H54 (cell line): ENCODE measurements around the gene ZNF77.
"Not testable (repeated sequence)": the region's sequence is repeated elsewhere in the genome, so short reads cannot be mapped to it uniquely, and the experiment has no call there.

ENCODE experiments used
- DNase-seq: peaks from one replicate; pipeline ENCODE4 v3.0.0; 2011; ENCODE audit warnings: low spot score, mixed read lengths; ENCODE audit not compliant: insufficient read length
- FAIRE-seq: peaks from 3 replicates; lab custom pipeline; 2011; peaks lifted over from hg19 to GRCh38; lab: Jason Lieb, UNC
- POLR2A ChIP-seq: IDR thresholded peaks from 2 replicates; pipeline ENCODE4 v1.6.1; 2011; ENCODE audit warnings: low read depth, mild to moderate bottlenecking, low read length

The ZNF77 gene

DNA sequence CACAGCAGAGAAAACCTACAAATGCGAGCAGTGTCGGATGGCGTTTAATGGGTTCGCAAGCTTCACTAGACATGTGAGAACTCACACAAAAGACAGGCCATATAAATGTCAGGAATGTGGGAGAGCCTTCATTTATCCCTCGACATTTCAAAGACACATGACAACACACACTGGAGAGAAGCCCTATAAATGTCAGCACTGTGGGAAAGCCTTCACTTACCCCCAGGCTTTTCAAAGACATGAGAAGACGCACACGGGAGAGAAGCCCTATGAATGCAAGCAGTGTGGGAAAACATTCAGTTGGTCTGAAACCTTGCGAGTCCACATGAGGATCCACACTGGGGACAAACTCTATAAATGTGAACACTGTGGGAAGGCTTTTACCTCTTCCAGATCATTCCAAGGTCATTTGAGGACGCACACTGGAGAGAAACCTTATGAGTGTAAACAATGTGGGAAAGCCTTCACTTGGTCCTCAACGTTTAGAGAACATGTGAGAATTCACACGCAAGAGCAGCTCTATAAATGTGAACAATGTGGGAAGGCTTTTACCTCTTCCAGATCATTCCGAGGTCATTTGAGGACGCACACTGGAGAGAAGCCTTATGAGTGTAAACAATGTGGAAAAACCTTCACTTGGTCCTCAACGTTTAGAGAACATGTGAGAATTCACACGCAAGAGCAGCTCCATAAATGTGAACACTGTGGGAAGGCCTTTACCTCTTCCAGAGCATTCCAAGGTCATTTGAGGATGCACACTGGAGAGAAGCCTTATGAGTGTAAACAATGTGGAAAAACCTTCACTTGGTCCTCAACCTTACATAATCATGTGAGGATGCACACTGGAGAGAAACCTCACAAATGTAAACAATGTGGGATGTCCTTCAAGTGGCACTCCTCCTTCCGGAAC lies 27.2 kb downstream of the ZNF77 start:
- FAIRE-seq = no peak
- TF ChIP-seq POLR2A = no peak
- no peak for DNase-seq

DNA sequence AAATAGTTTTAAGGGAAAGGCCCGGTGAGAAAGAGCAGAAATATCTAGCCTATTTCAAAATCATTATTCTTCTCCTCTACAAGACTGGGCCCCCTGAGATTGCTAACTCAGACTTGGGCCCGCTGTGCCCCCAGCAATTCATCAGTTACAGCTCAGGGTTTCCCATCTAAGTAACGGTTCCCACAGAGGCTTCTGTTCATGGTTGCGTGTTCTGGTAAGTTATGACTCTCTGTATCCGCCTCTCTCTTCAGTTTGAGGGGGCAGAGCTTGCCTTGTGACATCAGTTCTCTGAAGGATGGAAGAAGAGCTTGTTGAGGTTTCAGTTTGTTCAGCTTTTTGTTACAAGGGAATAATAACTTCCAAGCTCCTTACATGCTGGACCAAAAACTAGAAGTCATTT lies 32.5 kb downstream of the ZNF77 start:
- no peak for TF ChIP-seq POLR2A
- DNase-seq = no peak
- no peak for FAIRE-seq

DNA sequence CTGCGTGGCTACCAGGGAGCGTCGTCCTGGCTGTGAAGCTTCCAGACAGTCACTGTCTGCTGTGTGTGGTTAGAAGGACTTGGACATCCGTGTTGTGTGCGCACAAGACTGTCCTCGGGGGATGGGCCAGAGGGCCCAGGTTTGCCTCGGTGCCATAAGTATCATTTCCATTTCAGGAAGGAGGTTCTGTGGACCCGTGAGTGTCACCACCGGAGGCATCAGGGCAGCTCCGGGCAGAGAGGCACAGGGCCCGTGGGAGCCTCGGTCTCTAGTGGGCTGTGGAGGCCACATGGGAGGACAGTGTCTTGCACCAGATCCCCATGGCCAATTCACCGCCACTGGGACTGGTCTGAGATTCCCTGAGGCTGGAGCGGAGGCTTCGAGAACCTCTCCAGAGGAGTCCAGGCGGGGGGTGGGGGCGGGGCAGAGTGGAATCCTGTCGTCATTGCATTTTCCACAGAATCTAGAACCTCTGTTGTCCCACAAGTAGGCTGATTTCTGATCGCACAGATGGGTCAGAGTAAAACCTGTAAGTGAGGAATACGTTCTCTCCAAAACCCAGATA lies 38.1 kb downstream of the ZNF77 start:
- TF ChIP-seq POLR2A = no peak
- DNase-seq (no peak), FAIRE-seq (no peak)

DNA sequence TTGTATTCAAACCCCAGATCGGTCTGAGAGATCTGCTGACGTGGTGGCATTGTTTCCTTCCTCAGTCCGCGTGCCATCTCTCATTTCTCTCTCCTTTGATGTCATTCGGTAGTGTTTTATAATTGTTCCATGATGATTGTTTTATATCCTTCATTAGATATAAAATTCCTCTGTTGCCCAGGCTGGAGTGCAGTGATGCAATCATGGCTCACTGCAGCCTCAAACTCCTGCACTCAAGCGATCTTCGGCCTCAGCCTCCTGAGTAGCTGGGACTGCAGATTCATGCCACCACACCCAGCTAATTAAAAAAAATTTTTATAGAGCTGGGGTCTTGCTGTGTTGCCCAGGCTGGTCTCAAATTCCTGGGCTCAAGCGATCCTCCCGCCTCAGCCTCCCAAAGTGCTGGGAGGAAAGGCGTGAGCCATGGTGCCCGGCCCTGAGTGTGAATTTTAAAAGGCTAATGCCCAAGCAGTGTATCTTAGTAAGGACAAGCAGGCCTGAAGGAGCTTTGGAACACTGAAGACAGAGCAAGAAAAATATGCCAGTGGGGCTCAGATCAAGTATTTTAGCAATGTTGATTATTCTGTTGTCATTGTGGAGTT lies 38.8 kb downstream of the ZNF77 start:
- TF ChIP-seq POLR2A = no peak
- FAIRE-seq (no peak), DNase-seq (no peak)

DNA sequence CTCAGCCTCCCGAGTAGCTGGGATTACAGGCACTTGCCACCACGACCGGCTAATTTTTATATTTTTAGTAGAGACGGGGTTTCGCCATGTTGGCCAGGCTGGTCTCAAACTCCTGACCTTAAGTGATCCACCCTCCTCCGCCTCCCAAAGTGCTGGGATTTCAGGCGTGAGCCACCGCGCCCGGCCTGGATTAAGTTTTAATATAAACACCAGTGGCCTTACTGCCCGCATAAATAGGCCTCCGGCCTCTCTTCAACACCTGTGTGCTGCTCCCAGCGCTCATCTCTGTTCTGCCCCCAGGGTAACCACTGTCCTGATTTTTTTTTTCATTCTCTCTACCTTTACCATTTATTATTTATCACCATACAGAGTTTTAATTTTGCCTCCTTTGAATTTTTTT lies 41.4 kb downstream of the ZNF77 start:
- not testable (repeated sequence) for FAIRE-seq

DNA sequence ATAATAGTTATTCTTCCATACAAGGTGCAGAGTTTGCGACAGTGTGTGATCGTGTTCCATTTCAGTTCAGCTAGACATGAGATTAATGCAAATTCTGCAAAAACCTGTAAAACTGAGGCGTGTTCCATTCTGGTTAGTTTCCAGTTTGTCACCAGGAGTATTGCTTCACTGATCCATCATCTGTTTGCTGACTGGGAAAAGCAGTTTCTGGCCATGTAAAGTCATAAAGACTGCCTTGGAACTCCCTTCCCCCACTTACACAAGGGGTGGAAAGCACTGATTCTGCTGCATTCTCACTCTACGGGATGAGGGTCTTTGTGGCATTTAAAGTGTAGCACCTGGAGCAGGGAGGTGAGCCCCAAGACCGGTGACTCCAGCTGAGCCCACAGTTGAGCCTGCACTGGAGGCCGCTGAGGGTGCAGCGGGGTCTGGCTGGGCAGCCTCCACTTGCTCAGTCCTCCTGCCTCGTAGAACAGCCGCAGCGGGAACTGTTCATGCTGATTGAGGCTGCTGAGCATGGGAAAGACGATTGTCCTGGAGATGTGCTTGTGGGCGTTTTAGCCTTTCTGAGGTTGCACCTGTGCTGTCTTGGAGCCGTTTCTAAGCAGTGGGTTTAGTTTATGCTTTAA lies 42.1 kb downstream of the ZNF77 start:
- no peak for DNase-seq
- no peak for TF ChIP-seq POLR2A
- FAIRE-seq = no peak

More for the DNA sequence above, 41.4 kb downstream of the ZNF77 start:
- not testable (repeated sequence) for DNase-seq

DNA sequence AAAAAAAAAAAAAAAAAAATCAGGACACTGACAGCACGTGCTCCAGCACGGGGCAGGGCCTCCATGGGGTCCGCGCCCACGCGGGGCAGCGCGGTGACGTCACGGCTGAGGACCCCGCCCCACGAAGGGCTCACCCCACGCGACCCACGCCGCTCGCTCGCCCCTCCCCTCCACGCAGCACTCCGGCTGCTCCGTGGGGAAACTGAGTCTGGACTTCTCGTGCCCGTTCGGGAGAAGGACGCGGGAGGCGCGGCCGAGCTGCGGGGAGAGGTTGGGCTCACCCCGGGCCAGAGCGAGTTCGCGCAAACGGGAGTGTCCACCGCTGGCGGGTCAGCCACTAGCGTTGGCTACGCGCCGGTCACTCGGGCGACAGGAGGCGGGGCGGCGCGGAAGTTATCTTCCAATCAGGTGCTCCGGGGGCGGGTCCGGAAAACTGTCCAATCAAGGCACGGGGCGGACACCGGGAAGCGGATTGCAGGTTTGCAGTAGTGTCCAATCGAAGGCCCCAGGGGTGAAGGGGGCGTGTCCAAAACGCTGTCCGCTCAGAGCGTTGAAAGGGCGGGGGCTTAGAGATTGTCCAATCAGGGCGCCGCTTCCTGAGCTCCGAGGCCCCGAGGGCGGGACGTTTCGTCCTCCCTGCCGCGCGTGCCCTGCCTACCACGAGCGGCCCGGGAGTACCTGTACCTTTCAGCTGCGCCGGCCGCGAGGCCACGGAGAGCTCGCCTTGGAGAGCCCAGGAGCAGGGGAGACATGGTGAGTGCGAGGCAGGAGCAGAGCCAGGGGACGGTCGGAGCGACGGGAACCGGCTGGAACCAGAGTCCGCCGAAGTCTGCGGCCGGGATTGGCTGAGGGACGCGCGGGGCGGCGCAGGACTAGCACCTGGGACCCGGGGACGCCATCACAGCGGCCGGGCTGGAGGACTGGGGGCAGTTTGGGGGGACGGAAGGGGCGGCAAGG lies 44.2 kb downstream of the ZNF77 start, which contains the start of gene ZNF57:
Gene ZNF57 (plus strand): TSS at position 633 of the 957 bp plus-strand sequence. CDS start 118 bp downstream, at position 751.
- FAIRE-seq (peak; percentile 90), DNase-seq (peak; percentile 100)
- peak; percentile 64; the same call in 1 of the 2 replicates for TF ChIP-seq POLR2A

DNA sequence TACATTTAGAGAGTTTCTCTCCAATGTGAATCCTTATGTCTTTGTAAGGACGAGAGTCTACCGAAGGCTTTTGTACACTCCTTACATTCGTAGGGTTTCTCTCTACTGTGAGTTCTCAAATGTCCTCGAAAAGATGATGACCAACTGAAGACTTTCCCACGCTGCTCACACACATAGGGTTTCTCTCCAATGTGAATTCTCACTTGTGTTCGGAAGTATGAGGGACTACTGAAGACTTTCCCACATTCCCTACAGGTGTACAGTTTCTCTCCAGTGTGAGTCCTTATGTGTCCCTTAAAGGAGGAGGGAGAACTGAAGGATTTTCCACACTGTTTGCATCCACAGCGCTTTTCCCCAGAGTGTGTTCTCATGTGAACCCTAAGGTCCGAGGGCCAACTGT lies 48.1 kb downstream of the ZNF77 start:
- DNase-seq (no peak), FAIRE-seq (no peak)

DNA sequence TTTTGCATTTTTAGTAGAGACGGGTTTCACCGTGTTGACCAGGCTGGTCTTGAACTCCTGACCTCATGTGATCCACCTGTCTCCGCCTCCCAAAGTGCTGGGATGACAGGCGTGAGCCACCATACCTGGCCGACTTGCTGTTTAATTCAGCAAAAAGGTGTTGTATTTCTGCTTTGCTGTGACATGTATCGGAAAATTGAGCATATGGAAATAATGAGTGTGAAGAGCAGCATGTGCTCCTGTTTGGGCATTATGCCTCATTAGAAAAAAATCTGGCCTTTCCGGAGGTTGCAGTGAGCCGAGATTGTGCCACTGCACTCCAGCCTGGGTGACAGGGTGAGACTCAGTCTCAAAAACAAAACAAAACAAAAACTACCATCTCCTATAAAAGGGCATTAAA lies 54.2 kb downstream of the ZNF77 start:
- DNase-seq, FAIRE-seq: not testable (repeated sequence)

More for the DNA sequence above, 48.1 kb downstream of the ZNF77 start:
- no peak for TF ChIP-seq POLR2A

DNA sequence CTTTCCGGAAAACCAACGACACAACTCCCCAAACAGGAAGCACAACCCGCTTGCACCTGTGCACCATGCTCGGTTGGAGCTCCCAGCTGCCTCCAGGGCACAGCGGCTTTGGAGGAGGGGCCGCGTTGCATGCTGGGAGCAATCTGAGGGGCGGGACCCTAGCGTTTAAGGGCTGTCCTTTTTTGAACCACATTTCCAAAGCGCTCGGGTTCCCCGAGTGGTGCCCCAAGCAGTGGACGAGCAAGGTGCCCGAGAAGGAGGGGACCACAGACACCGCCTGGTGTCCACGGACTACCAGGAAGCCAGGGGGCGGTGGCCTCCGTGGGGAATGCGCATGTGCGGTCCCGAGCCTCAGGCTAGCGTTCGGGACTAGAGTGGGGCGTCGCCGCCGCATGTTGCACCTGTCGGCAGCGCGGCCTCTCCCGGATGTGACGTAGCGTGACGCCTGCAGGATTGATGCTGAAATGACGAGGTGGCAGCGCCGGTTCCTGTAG lies 56.0 kb downstream of the ZNF77 start:
- FAIRE-seq (no peak), DNase-seq (no peak)
- TF ChIP-seq POLR2A = no peak

DNA sequence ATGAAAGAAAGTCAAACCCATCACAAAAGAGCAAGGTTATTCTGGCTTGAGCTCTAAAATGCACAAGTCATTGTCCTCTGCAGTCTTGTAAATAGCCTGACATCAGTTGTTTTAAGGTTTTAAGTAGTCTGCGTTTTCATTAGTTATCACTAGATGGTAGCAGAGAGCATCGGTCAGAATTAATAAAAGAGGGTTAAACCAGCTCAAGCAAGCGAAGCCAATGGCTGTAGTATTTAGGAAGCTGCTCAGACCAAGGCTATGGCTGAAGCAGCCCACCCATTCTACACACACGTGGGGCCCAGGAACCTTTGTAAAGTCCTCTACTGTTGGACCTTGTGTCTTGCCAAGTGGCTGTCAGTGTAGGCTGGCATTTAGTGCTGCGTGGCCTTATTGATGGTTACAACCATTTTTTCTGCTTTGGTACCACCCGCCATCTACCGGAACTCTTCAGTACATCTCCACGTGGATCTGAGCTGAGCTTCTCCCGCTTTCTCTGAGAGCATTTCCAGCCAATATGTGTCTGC lies 57.3 kb downstream of the ZNF77 start:
- TF ChIP-seq POLR2A = no peak
- FAIRE-seq = peak; percentile 77
- DNase-seq = peak; percentile 61

DNA sequence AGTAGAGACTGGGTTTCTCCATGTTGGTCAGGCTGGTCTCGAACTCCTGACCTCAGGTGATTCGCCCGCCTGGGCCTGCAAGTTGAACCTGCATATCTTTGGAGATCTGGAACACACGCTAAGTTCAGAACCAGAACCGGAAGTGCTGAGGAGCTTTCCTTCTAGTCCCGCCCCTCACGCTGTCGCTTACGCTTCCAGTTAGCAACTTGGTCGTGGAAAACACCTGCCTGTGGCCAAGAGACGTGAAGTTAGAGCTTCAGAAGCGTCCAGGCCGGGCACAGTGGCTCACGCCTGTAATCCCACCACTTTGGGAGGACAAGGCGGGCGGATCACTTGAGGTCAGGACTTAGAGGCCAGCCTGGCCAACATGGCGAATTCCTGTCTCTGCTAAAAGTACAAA lies 59.0 kb downstream of the ZNF77 start:
- no peak for TF ChIP-seq POLR2A
- no peak for FAIRE-seq
- no peak for DNase-seq
